H1 (cell line): ENCODE data around the gene FAM241A. TPM values are rescaled to one million over a fixed set of nuclear protein-coding genes. Genes with fewer than 3 reads are reported as not detected.

Experiments
- RAD21 ChIP-seq, 2 experiments: IDR thresholded peaks in 1 of 2; conservative IDR thresholded peaks in 1 of 2; 2 replicates each; pipeline ENCODE4 v1.6.1; 2011; ENCODE audit warnings: low read depth in 2 of 2, low read length in 2 of 2, improper control_type of control experiment in 1 of 2, inconsistent platforms in 1 of 2, mild to moderate bottlenecking in 1 of 2, moderate library complexity in 1 of 2
- SUZ12 ChIP-seq: fragments of 200-600 bp; sonication (generic); IDR thresholded peaks from 2 replicates; pipeline ENCODE4 v1.6.1; 2012; ENCODE audit warnings: mild to moderate bottlenecking, inconsistent platforms, low read length, moderate library complexity, mixed read lengths
- polyA plus RNA-seq, 7 experiments: library from polyadenylated mRNA; depleted of rRNA in 3 of 7; stranded (reverse) in 5 of 7; unstranded in 2 of 7; fragments of >200 nt in 5 of 7; fragments of 200-250 nt in 2 of 7; gene quantifications; 1 replicate in 5 of 7; 2 replicates in 1 of 7; 4 replicates in 1 of 7; pipeline versions ENCODE4 v1.2.1 to v1.2.3, GENCODE V29; 2011 to 2013; ENCODE audit warnings: missing spikeins in 2 of 7, mixed read lengths in 2 of 7
- total RNA-seq: library from RNA; stranded (reverse); fragmentation: NEBNext Ultra II Directional; extraction: Animal tissue kit (Norgen Biotek cat#: 25700); gene quantifications from 2 replicates; pipeline ENCODE4 v1.2.1, GENCODE V29; 2021

FAM241A gene
- total and polyA plus RNA-seq, 2 of the 8 experiments (the other 6 are each of a cell fraction or from before 2014, with no cell fraction given): 0.20 to 0.73 TPM

GRCh38 chr4:112113864-112114263, 31.4 kb upstream of the FAM241A start (continued):
- TF ChIP-seq SUZ12 (no peak), RAD21 (IDR thresholded peaks at IDR 0.05 in 1 of 2, conservative IDR thresholded peaks at IDR 0.05 in 1 of 2; ENCODE audit: low read depth in 2 of 2, low read length in 2 of 2) (no peak)
